GM12864 (cell line): ENCODE data around the gene PAM16.

Source experiments
- DNase-seq: peaks from one replicate; pipeline ENCODE4 v3.0.0-alpha.2; 2011; ENCODE audit warnings: low read depth
- H3K4me3 ChIP-seq: 2 replicates; pipeline ENCODE4 v1.5.1; 2011; ENCODE audit warnings: mild to moderate bottlenecking, low read depth, low read length, control low read depth
- TF ChIP-seq, protein P1 (sequence below): IDR thresholded peaks from 2 replicates; pipeline ENCODE4 v1.5.1; 2011; ENCODE audit warnings: low read depth, mild to moderate bottlenecking, moderate library complexity, low read length, control low read depth, inconsistent platforms; ENCODE audit errors: missing control alignments

The PAM16 gene

DNA sequence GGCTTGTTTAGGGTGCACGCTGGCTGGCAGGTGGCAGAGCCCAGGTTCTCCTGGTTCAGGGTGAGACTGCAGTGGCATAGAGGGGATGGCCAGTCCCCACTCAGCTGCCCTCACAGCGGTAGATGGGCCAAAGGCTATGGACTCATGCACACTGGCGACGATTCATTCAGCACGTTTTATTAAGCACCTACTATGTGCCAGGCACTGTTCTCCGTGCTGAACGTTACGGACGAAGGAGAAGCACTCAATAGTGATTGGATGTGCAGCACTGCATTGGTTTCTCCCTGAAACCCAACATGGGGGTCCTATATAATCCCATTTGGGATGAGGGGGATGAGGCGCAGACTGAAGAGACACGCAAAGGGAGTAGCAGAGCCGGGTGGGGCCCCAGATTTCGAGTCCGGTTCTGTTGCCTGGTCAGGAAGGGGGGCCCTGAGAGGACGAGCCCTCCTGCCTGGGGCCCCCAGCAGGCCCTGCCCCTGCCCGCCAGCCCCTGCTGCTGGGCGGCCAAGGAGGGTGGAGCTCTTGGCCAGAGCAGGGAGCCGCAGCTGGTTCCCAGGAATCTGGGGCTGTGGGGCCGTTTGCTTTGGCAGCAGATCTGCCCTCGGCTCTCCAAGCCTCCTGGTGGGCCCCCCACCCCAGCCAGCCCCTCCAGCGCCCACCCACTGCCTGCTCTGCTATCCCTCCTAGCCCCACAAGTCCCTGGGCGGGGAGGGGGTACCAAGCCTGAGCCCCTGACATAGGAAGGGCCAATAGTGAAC is 26.4 kb downstream of the PAM16 start:
- TF ChIP-seq, protein P1, sequence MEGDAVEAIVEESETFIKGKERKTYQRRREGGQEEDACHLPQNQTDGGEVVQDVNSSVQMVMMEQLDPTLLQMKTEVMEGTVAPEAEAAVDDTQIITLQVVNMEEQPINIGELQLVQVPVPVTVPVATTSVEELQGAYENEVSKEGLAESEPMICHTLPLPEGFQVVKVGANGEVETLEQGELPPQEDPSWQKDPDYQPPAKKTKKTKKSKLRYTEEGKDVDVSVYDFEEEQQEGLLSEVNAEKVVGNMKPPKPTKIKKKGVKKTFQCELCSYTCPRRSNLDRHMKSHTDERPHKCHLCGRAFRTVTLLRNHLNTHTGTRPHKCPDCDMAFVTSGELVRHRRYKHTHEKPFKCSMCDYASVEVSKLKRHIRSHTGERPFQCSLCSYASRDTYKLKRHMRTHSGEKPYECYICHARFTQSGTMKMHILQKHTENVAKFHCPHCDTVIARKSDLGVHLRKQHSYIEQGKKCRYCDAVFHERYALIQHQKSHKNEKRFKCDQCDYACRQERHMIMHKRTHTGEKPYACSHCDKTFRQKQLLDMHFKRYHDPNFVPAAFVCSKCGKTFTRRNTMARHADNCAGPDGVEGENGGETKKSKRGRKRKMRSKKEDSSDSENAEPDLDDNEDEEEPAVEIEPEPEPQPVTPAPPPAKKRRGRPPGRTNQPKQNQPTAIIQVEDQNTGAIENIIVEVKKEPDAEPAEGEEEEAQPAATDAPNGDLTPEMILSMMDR: no peak
- no peak for DNase-seq
- H3K4me3 ChIP-seq: no peak overlapping the region

DNA sequence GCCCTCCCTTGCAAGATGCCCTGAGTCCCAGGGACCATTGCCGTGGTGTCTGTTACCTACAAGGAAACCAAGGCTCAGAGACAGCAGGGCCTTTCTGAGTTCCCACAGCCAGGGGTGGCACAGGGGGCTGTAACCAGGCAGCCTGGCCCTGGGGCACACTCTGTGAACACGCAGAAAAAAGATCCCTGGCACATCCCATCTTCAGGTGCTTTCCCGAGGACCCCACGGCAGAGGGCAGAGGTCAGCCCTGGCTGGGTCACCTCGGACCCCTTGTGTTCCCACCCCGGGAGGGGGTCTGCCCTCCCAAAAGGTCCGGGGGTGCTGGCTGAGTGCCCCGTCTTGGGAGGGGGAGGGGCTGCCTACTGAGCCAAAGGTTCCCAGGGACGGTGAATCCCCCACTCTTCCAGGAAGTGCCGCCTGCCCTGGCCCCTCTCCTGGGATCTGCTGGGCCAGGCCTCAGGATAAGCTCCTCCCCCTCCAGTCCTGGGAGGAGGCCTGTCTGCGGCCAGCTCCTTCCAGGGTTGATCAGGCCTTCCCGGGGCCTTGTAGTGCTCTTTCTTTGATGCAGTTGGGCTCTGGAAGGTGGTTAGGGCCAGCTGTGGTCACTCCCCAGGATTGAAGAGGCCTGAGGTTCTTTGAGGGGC is 27.2 kb downstream of the PAM16 start:
- no peak for DNase-seq
- no peak overlapping the region for H3K4me3 ChIP-seq

DNA sequence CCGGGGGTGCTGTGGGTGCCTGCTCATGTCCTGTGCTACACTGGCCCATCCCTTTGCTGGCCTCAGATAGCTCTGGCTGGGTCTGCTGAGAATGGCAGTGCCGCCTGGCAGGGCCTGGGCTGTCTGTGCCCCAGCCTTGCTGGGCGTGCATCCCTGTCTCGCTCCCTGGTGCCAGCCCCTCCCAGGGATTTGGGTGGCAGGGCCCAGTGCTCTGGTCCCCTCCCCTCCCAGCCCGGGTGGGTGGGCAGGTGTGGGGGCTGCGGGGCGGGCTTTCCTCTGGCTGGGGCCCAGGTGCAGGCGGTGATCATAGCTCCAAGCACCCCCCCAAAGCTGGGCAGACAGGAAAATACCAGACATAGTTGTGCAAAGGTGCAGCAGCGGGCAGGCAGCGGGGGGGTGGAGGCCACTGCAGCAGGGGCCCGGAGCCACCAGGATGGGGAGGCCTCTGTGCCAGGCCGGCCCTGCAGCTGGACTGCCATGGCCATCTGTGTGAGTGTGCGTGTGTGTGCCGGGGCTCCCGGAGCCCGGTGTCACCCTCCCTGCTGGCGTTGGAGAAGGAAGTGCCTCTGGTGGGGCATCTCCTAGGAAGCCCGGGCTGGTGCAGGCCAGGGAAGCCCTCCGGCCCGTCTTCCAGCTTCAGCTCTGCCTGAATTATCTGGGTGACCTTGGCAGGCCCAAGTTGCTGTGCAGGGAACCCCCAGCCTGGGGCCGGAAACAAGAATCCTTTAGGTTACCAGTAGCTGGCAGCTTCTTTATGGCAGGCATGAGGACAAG is 27.9 kb downstream of the PAM16 start:
- TF ChIP-seq, protein P1: no peak
- no peak for DNase-seq
- no peak overlapping the region for H3K4me3 ChIP-seq

More for the DNA sequence above, 27.2 kb downstream of the PAM16 start:
- TF ChIP-seq, protein P1: no peak

DNA sequence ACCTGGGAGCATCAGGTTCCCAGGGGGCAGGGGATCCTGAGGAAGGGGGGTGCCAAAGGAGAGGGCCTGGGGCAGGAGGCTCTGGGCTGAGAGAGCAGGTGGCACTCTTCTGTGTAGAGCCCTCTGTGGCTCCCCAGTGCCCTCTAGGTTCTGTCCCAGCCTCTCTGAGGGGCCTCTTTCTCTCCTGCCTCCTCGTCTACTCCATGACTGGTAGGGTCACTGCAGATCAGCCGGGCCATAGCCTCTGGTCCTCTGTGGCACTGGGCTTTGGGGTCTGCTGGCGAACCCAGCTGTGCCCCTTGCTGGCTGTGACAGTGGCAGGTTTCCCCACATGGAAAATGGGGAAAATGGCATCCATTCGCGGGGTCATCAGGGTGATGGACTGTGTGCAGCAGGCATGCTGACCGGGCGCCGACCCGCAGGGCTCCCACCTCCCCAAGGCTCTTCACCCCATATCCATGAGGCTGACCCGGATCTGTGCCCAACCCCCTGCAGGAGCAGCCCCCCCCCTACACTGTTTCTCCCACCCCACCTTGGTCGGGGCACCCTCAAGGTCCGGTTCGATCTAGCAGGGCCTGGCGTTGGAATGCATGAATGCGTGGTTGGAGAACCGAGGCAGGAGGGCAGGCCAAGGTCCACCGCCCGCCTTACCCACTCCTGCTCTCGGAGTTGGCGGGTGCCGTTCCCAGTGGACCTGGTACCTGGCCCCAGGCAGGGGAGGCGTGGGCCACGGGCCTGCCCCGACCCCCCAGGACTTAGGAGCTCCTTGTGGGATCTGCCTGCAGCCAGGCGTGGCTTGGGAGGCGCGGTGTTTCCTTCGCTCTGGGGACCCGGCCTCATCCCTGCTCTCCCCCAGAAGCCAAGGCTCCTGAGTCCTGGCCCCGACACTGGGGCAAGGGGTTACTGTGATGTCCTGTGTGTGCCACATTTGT is 28.7 kb downstream of the PAM16 start:
- DNase-seq: no peak
- TF ChIP-seq, protein P1: no peak
- no peak overlapping the region for H3K4me3 ChIP-seq

DNA sequence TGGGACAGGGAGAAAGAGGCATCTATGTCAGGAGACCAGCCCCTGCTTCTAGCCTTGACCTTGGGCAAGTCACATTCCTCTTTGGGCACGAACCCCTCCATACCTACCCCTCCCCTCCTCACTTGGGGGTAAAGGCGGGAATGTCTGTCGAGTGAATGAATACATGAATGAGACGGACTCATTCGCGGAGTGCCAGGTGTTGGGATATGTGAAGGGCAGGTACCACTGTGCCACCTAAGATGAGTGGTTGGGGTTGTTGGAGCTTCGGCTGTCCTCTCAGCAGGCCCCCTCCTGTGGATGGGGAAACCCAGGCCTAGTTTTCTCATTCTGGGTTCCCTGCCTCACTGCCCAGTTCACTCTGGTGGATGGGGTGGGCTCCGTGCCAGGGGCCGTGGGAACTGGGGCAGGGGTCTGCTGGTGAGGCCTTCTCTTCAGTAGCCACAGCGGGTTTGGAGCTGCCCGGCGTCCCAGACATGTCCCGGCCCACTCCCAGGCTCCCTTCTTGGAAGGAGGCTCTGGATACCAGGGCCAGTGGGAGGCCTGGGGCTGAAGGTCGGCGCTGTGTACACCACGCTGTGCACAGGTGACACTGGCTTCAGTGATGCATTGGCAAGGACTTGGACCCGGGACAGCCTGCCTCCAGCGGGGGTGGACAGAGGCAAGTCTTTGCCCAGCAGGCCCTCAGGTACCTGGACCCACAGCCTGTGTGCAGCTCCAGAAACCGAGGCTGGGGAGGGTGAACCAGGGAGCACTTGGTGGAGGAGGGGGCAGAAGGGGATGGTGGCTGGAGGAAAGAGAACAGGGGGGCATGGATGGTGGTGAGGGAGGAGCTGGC is 29.6 kb downstream of the PAM16 start:
- TF ChIP-seq, protein P1: no peak
- no peak overlapping the region for H3K4me3 ChIP-seq
- DNase-seq: no peak
